Measurements from ENCODE around the gene DMRTC2.

- TF ChIP-seq CTCF (IDR thresholded peaks at IDR 0.05) (no peak), ZFX (IDR thresholded peaks at IDR 0.05; ENCODE audit: borderline replicate concordance) (no peak)
These were observed 15.7 kb downstream of the DMRTC2 start for GRCh38 chr19:41860419-41861115.

Data from 22Rv1 (cell line).